ENCODE data around the gene OR5D13.

Gene OR5D13, protein sequence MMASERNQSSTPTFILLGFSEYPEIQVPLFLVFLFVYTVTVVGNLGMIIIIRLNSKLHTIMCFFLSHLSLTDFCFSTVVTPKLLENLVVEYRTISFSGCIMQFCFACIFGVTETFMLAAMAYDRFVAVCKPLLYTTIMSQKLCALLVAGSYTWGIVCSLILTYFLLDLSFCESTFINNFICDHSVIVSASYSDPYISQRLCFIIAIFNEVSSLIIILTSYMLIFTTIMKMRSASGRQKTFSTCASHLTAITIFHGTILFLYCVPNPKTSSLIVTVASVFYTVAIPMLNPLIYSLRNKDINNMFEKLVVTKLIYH

DNA sequence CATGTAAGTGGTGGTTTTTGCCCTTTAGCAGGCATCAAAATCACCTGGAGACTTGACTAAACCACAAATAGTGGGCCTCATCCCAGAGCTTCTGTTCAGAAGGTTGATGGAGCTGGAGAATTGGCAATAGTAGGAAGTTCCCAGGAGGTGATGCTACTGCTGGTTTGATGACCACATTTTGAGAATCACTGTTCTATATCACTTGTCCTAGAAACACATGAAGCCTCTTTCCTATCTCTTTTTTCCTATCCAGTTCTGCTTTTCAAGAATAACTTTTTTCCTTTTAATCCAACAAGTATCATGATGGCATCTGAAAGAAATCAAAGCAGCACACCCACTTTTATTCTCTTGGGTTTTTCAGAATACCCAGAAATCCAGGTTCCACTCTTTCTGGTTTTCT lies at the start of gene OR5D13:
Gene OR5D13, plus strand, starts transcription at position 301 of the 400 bp plus-strand sequence. Its CDS starts 0 bp downstream, at position 301.
- Mint-ChIP-seq H3K27me3 (ENCODE audit: low read depth) (no peaks in the 10 kb centered on the region), H3K4me3 (no peak within 1 kb of the TSS), H3K9me3 (peaks cover 44% of the 10 kb centered on the region), H3K36me3 (ENCODE audit: low read depth) (no peaks in the 10 kb centered on the region), H3K4me1 (ENCODE audit: low read depth) (no peaks in the 10 kb centered on the region), H3K27ac (no peak within 1 kb of the TSS)
- no peak for DNase-seq (ENCODE audit: low spot score)

DNA sequence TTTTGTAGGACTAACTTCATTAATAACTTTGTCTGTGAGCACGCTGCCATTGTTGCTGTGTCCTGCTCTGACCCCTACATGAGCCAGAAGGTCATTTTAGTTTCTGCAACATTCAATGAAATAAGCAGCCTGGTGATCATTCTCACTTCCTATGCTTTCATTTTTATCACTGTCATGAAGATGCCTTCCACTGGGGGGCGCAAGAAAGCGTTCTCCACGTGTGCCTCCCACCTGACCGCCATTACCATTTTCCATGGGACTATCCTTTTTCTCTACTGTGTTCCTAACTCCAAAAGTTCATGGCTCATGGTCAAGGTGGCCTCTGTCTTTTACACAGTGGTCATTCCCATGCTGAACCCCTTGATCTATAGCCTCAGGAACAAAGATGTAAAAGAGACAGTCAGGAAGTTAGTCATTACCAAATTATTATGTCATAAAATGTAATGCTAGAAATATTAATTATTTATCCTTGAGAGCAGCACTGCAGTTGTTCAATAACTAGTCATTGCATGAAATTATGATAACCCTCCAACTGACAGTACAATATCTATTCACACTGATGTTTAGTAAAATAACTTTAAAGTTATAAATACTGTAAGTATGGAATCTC lies 46.4 kb upstream of the OR5D13 start:
- DNase-seq (ENCODE audit: low spot score), result no peak
- H3K36me3 Mint-ChIP-seq (ENCODE audit: low read depth), result no peaks in the 10 kb centered on the region
- H3K27ac Mint-ChIP-seq, result no peak overlapping the region
- H3K4me1 Mint-ChIP-seq (ENCODE audit: low read depth), result no peaks in the 10 kb centered on the region
- H3K27me3 Mint-ChIP-seq (ENCODE audit: low read depth), result no peaks in the 10 kb centered on the region
- H3K9me3 Mint-ChIP-seq, result peaks cover 23% of the 10 kb centered on the region
- H3K4me3 Mint-ChIP-seq, result no peak overlapping the region

DNA sequence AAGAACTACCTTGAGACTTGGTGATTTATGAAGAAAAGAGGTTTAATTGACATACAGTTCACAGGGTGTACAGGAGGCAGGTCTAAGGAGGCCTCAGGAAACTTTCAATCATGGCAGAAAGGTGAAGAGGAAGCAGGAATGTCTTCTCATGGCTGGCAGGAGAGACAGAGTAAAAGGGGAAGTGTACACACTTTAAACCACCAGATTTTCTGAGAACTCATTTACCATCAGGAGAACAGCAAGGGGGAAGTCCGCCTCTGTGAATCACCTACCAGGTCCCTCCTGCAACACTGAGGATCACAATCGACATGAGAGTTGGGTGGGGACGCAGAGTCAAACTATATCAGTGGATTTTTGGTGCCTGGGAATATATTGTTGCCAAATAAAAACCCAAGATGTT lies 40.3 kb upstream of the OR5D13 start:
- Mint-ChIP-seq H3K4me1 (ENCODE audit: low read depth) (no peaks in the 10 kb centered on the region), H3K27me3 (ENCODE audit: low read depth) (no peaks in the 10 kb centered on the region), H3K4me3 (no peak overlapping the region), H3K36me3 (ENCODE audit: low read depth) (no peaks in the 10 kb centered on the region), H3K27ac (no peak overlapping the region), H3K9me3 (peaks cover 57% of the 10 kb centered on the region)
- no peak for DNase-seq (ENCODE audit: low spot score)

DNA sequence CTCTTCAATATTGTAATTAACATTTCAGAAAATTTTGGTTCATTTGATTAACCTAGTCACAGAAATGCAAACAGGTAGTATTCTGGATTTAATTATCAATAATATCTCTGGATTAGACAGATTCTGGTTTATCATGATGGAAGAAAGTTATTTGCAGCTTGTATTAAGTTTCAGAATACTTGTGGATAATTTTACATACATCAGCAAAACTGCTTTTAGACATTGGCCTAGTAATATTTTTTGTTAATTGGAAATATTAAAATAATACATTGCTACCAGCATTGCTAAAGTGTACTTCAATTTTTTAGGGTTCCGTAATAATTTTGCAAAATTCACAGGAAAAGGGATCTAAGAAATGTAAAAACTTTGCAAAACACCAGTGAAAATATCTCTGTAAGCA lies 18.4 kb downstream of the OR5D13 start:
- no peaks in the 10 kb centered on the region for H3K36me3 Mint-ChIP-seq (ENCODE audit: low read depth)
- no peak for DNase-seq (ENCODE audit: low spot score)
- H3K4me3 Mint-ChIP-seq, result no peak overlapping the region
- H3K9me3 Mint-ChIP-seq, result peaks cover 41% of the 10 kb centered on the region
- H3K27ac Mint-ChIP-seq, result no peak overlapping the region
- no peaks in the 10 kb centered on the region for H3K27me3 Mint-ChIP-seq (ENCODE audit: low read depth)
- no peaks in the 10 kb centered on the region for H3K4me1 Mint-ChIP-seq (ENCODE audit: low read depth)

DNA sequence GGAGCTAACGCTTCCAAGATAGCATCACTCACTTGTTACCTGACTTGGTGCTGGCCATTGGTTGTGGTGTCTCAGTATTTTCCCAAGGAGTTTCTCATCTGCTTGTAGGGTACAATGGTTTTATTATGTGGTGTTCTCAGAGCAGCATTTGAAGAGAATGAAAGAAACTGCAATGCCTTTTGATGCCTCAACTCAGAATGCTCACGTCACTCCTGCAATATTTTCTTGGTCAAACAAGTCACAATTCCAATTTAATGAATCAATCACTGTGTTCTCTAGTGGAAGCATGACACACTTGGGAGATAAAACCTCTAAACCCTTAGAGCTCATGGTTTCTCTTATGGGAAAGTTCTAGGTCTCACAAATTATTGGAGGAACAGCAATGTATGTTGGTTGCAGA lies 20.1 kb downstream of the OR5D13 start:
- H3K9me3 Mint-ChIP-seq, result peaks cover 31% of the 10 kb centered on the region

DNA sequence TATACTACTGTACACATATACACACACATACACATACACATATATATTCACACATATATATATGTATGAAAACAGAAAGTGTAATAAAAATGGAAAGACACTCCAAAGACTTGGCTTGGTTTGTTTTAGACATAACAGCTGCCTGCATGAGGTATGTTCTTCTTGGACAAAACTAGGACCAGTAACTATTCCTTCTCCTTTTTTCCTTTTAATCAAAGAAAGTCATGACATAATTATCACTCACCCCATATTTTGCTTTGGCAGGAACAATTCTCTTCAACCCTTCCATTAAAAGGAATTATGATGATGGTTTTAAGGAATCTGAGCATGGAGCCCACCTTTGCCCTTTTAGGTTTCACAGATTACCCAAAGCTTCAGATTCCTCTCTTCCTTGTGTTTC lies 22.0 kb downstream of the OR5D13 start, which contains the start of gene OR5D14:
Gene OR5D14, plus strand, starts transcription at position 301 of the 400 bp plus-strand sequence. Its CDS starts 0 bp downstream, at position 301.
- Mint-ChIP-seq H3K9me3 (peaks cover 42% of the 10 kb centered on the region), H3K4me3 (no peak within 1 kb of the TSS), H3K27me3 (ENCODE audit: low read depth) (no peaks in the 10 kb centered on the region)

More for the DNA sequence above, 20.1 kb downstream of the OR5D13 start:
- Mint-ChIP-seq H3K4me3 (no peak overlapping the region), H3K4me1 (ENCODE audit: low read depth) (no peaks in the 10 kb centered on the region), H3K27ac (no peak overlapping the region), H3K36me3 (ENCODE audit: low read depth) (no peaks in the 10 kb centered on the region), H3K27me3 (ENCODE audit: low read depth) (no peaks in the 10 kb centered on the region)
- no peak for DNase-seq (ENCODE audit: low spot score)

DNA sequence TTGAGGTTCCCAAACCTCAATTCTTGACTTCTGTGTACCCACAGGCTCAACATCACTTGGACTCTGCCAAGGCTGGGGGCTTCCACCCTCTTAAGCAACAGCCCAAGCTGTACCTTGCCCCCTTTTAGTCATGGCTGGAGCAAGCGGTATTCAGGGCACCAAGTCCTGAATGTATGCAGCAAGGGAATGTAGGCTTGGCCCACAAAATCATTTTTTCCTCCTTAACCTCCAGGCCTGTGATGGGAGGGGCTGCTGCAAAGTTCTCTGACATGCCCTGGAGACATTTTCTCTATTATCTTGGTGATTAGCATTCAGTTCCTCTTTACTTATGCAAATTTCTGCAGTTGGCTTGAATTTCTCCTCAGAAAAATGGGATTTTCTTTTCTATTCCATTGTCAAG lies 33.0 kb downstream of the OR5D13 start:
- Mint-ChIP-seq H3K27me3 (ENCODE audit: low read depth) (no peaks in the 10 kb centered on the region), H3K4me1 (ENCODE audit: low read depth) (no peaks in the 10 kb centered on the region), H3K9me3 (peaks cover 54% of the 10 kb centered on the region), H3K27ac (no peak overlapping the region), H3K4me3 (no peak overlapping the region), H3K36me3 (ENCODE audit: low read depth) (no peaks in the 10 kb centered on the region)
- DNase-seq (ENCODE audit: low spot score), result no peak

More for the DNA sequence above, 22.0 kb downstream of the OR5D13 start, which contains the start of gene OR5D14:
- Mint-ChIP-seq H3K4me1 (ENCODE audit: low read depth) (no peaks in the 10 kb centered on the region), H3K36me3 (ENCODE audit: low read depth) (no peaks in the 10 kb centered on the region), H3K27ac (no peak within 1 kb of the TSS)
- DNase-seq (ENCODE audit: low spot score), result no peak

DNA sequence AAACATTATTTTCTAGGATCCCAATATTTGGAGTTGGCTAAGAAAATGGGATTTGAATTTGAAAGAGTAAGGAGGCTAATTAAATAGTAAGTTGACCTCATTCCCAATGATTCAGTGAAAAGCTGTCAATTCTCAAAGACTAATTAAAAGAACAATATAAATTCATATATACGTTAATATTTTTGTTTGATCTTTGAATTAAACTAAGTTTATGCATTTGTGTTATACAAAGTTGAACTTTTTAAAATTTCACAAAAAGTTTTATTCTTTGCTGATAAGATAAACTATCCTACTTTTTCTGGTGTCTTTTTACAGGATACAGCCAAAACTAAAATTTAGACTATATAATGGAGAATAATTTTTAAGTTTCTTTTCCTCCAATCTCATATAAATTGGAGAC lies 37.8 kb downstream of the OR5D13 start, which contains the start of gene OR5L1:
Gene OR5L1, plus strand, starts transcription at position 301 of the 400 bp plus-strand sequence. CDS start 100 bp downstream, outside the sequence.
- no peak within 1 kb of the TSS for H3K4me3 Mint-ChIP-seq
- H3K27me3 Mint-ChIP-seq (ENCODE audit: low read depth), result no peaks in the 10 kb centered on the region
- H3K4me1 Mint-ChIP-seq (ENCODE audit: low read depth), result no peaks in the 10 kb centered on the region
- no peak within 1 kb of the TSS for H3K27ac Mint-ChIP-seq
- H3K36me3 Mint-ChIP-seq (ENCODE audit: low read depth), result no peaks in the 10 kb centered on the region
- DNase-seq (ENCODE audit: low spot score), result no peak
- H3K9me3 Mint-ChIP-seq, result peaks cover 47% of the 10 kb centered on the region

DNA sequence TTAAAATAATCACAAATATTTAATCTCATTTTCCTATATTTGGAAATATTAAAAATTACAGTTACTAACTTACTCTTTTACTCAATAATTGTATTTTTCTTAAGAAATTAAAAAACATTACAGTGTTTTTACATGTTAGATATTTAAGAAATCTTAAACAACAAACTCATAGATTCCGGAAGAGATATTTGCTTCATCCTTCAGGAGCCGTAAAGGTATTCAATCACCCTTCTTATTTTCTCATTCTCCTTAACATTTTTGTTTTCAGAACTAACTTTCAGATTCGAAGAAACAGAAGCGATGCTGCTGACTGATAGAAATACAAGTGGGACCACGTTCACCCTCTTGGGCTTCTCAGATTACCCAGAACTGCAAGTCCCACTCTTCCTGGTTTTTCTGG lies 46.1 kb downstream of the OR5D13 start, which contains the start of gene OR5D18:
Gene OR5D18, plus strand, starts transcription at position 301 of the 400 bp plus-strand sequence. Its CDS starts 0 bp downstream, at position 301.
- H3K4me3 Mint-ChIP-seq, result no peak within 1 kb of the TSS
- H3K36me3 Mint-ChIP-seq (ENCODE audit: low read depth), result no peaks in the 10 kb centered on the region
- no peaks in the 10 kb centered on the region for H3K4me1 Mint-ChIP-seq (ENCODE audit: low read depth)

More for the DNA sequence above, 46.1 kb downstream of the OR5D13 start, which contains the start of gene OR5D18:
- Mint-ChIP-seq H3K9me3 (peaks cover 58% of the 10 kb centered on the region), H3K27ac (no peak within 1 kb of the TSS), H3K27me3 (ENCODE audit: low read depth) (no peaks in the 10 kb centered on the region)
- no peak for DNase-seq (ENCODE audit: low spot score)

All from T-helper 2 cell treated with Interferon-gamma antibody and Interleukin-4, amounts not matched to agents 5 μg/mL and 100 μg/mL, for 36 hours (primary cell).